ENCODE results near the gene SNAI3.

SNAI3 gene

GRCh38 chr16:88691924-88692560 lies 5.7 kb upstream of the SNAI3 start:
- no peak for DNase-seq (ENCODE audit: low read depth, low spot score)

- no peak for DNase-seq (ENCODE audit: low read depth, low spot score)
Observed at GRCh38 chr16:88691129-88691813, 5.0 kb upstream of the SNAI3 start.

GRCh38 chr16:88690341-88691128 lies 4.2 kb upstream of the SNAI3 start:
- DNase-seq (ENCODE audit: low read depth, low spot score), result no peak

- peak; percentile 61 for DNase-seq (ENCODE audit: low read depth, low spot score)
Observed at GRCh38 chr16:88688013-88688778, 1.9 kb upstream of the SNAI3 start.

- no peak for DNase-seq (ENCODE audit: low read depth, low spot score)
Observed at GRCh38 chr16:88687676-88688012, 1.3 kb upstream of the SNAI3 start.

- no peak for DNase-seq (ENCODE audit: low read depth, low spot score)
Observed at GRCh38 chr16:88687254-88687576, 908 bp upstream of the SNAI3 start.

GRCh38 chr16:88686062-88686438 lies 257 bp downstream of the SNAI3 start:
- no peak for DNase-seq (ENCODE audit: low read depth, low spot score)

GRCh38 chr16:88685156-88686061 lies 898 bp downstream of the SNAI3 start:
- no peak for DNase-seq (ENCODE audit: low read depth, low spot score)

- no peak for DNase-seq (ENCODE audit: low read depth, low spot score)
Observed at GRCh38 chr16:88684569-88685155, 1.6 kb downstream of the SNAI3 start.

- no peak for DNase-seq (ENCODE audit: low read depth, low spot score)
Observed at GRCh38 chr16:88681709-88682451, 4.4 kb downstream of the SNAI3 start.

GRCh38 chr16:88681084-88681680 lies 5.1 kb downstream of the SNAI3 start:
- DNase-seq (ENCODE audit: low read depth, low spot score), result peak; percentile 72

GRCh38 chr16:88680554-88681083 lies 5.7 kb downstream of the SNAI3 start:
- no peak for DNase-seq (ENCODE audit: low read depth, low spot score)

- peak; percentile 47 for DNase-seq (ENCODE audit: low read depth, low spot score)
Observed at GRCh38 chr16:88678224-88678979, 7.9 kb downstream of the SNAI3 start.

GRCh38 chr16:88677721-88678120 lies 8.6 kb downstream of the SNAI3 start:
- DNase-seq (ENCODE audit: low read depth, low spot score), result no peak

GRCh38 chr16:88676502-88677242 lies 9.6 kb downstream of the SNAI3 start:
- no peak for DNase-seq (ENCODE audit: low read depth, low spot score)

GRCh38 chr16:88673716-88674379 lies 12.5 kb downstream of the SNAI3 start:
- DNase-seq (ENCODE audit: low read depth, low spot score), result no peak

GRCh38 chr16:88672776-88673175 lies 13.5 kb downstream of the SNAI3 start:
- DNase-seq (ENCODE audit: low read depth, low spot score), result peak; percentile 41

Measured in ELF-1 (cell line).